GM12801 (cell line): Measurements from ENCODE around the gene RCOR2.

Experiments used
- TF ChIP-seq, protein P1 (sequence below): IDR thresholded peaks from one replicate; pipeline ENCODE4 v1.5.1; 2011; ENCODE audit warnings: control low read depth; ENCODE audit not compliant: insufficient read length; ENCODE audit errors: extremely low read depth

RCOR2 gene

DNA sequence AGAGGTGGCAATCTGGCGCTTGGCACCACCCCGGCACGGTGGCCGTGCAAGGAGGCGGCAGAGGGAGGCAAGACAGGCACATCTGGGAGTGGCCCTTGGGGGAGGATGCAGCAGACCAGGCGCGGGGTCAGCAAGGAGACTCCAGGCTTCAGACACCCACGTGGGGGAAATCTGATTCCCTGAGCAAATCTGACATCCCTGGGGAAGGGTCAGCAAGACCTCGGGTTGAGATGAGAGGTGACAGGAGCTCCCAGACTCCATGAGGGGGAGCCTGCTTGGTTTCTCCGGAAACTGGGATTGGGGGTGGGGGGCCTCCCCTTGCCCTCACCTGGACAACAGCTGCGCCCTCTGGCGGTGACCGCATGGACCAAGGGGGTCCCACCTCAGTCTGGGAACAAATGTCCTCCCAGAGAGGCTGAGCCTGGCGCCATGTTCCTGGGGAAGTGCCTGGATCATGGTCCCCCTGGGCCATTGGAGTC lies 4.0 kb upstream of the RCOR2 start:
- TF ChIP-seq, protein P1, sequence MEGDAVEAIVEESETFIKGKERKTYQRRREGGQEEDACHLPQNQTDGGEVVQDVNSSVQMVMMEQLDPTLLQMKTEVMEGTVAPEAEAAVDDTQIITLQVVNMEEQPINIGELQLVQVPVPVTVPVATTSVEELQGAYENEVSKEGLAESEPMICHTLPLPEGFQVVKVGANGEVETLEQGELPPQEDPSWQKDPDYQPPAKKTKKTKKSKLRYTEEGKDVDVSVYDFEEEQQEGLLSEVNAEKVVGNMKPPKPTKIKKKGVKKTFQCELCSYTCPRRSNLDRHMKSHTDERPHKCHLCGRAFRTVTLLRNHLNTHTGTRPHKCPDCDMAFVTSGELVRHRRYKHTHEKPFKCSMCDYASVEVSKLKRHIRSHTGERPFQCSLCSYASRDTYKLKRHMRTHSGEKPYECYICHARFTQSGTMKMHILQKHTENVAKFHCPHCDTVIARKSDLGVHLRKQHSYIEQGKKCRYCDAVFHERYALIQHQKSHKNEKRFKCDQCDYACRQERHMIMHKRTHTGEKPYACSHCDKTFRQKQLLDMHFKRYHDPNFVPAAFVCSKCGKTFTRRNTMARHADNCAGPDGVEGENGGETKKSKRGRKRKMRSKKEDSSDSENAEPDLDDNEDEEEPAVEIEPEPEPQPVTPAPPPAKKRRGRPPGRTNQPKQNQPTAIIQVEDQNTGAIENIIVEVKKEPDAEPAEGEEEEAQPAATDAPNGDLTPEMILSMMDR, result no peak

DNA sequence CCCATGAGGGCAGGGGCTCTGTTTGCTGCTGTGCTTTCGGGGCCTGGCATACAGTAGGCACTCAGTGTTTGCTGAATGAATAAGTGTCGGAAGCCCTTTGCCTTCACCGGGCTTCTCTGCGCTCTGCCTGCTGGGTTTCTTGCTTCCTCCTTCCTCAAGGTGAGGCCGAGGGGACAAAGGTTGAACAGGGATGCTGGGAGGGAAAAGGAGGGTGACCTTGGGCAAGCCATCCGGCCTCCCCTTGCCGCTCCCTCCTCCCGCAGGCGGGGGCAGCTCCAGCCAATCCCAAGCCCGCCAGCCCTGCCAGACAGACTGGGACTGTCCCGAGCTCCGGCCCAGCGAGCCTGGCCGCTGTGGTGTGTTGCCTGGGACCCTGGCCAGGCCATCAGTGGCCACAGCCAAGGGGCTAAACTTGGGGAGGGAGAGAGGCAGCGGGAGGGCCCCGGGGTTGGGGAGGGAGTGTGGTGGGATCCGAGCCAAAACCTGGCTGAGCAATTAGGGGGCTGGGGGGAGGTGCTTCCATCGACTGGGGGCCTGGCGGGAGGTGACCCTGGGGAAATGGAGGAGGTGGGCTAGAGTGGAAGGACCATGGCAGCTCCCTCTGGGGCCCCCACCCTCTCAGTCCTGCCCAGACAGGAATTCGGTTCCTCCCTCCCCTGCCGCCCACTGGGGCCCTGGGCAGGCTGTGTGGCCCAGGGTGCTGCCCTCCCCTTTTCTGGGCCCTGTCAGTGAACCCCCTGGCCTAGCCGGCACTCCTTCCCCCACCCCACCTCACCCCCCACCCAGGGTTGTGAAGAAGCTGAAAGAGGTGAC lies 3.4 kb upstream of the RCOR2 start:
- TF ChIP-seq, protein P1, result no peak

DNA sequence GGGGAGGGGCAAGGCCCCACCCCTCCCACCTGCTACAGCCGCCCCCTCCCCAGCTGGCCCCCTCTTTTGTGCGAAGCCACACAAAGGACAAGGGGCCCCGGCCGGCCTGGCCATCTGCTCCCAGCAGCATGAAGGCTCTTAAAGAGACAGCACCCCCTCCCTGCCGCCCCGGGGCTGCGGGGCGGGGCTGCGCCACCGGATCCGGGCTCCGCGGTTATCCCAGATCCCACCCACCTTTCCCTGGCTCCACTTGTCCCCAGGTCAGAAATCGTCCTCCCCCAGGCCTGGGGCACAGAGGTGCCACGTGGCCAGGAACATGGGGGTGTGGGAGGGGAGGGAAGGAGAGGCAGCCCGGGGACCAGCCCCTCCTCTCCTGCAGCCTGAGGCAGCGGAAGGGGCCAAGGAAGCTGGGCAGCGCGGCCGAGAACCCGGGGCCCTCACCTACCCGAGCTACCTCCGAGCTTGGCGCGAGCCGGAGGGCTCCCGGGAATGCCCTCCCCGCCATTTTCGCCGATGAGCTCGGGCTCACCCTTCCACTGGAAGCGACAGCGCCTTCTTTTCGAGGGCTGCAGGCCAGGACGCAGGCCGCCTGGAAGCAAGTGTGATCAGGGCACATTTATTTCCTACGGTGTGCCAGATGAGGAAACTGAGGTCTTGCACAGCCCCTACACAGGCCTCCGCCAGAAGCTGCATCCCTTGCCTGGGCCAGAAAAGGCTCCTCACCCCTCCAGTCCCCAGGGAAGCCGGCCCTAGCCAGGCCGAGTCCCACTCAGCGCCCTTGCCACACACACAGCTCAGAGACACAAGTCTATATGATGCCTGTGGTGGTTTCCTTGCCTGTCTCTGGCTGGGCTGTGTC lies 2.5 kb upstream of the RCOR2 start:
- TF ChIP-seq, protein P1, result no peak

DNA sequence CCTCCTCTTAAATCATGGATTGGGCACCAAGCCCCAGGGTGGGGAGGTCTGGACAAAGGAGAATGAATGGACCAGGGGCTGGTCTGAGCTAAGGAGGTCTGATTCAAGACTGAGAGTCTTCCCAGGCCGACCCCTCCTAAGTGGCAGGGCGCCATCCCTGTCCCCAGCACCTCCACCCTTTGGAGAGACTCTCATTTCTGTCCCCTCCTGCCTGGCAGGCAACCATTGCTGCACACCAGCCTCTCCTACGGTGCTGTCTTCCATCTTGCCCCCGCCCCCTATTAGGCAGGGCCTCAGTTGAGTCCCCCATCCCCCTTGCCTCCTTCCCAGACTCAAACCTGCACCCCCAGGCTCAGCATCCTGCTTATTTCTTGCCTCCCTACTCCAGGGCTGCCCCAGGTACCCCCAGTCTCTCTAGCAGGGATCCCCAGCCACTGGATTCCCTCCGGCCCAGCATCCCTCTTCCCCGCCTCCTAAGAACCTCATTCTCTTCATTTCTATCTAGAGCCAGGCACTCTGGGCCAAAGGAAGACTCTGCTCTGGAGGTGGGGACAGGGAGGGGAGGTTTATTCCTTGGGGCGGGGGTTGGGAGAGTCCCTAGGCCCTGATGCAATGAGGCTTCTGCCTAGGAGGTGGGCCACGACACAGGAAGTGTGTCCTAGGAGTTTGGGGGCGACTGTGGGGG lies 1.7 kb upstream of the RCOR2 start:
- TF ChIP-seq, protein P1, result no peak

DNA sequence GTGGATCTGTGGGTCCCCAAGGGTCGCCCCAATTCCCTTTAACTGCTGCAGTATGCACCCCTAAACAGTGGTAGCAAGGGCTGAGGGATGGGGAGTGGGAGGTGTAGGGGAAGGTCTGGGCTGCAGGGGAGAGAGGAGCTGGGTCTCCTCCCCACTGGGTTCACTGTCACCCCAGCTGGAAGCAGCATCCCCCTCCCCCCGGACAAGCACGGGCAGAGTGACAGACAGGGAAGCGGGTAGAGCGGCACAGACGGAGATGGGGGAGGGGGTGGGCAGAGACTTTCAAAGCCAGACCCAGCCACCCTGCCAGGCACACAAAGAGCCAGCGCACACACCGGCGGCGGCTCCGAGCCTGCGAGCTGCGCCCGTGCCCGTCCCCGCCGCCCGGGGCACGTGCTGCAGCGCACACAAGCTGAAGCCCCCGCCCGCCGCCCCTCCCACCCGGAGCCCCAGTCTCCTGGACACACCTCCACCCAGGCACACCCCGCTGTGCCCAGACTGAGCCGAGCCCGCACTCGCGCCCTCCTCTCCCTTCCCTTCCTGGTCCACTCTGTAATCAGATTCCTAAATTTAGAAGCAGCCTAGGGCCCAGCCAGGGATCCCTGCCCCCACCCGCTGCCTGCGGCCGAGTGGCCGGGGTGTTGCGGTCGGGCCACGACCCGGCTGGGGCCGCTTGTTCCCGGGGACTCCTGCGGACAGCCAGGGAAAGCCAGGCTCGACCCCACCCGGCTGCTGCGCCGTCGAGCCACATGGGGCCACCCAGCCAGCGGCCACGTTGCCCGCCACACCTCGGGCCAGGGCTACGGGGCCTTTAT lies 935 bp upstream of the RCOR2 start:
- TF ChIP-seq, protein P1, result no peak

DNA sequence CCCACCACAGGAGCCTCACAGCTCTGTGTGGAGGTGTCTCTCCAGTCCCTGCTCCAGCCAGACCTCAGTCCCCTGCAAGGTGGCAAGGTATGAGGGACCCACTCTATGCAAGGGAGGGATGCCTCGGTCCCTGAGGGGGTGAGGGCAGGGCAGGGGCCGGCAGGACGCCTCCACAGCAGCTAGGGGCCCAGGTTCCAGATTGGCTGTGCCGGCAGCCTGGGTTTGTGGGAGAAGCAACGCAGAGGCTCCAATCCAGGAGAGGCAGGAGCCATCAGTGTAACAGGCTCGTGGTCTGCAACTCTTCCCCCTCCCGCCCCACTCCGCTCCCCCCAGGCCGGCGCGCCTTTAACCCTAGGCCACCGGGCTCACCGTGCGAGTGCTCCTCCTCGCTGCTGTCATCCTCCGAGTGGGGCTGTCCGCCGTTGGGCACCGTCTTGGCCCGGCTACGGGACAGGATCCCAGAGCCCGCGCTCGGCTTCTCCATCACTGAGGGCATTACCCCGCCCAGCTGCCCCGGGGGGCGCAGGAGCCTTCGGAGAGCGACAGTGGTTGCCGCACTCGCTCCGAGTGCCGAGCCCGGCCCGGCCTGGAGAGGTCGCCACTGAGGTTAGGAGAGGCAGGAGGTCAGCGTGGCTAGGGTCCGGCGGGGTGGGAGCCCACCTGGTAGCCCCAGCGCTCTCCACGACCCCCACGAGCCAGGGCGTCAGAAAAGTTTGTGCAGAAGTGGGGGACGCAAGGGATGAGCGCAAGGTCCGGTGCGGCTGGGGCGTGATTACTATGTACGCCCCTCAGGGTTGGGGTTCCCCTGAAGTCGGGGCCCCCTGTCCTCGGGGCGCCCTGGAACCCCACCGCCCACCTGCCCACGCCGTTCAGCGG lies 765 bp downstream of the RCOR2 start:
- TF ChIP-seq, protein P1, result no peak
